Neural progenitor cell (in vitro differentiated cells): Measurements from ENCODE around the gene TXNDC11. TPM values are rescaled to one million over a fixed set of nuclear protein-coding genes. Genes with fewer than 3 reads are reported as not detected.

ENCODE experiments used
- DNase-seq: peaks from one replicate; pipeline ENCODE4 v3.0.0-alpha.2; 2016; ENCODE audit warnings: low spot score
- H2AFZ ChIP-seq: fragments of 200-600 bp; sonication (generic); replicated peaks from 2 replicates; pipeline ENCODE4 v1.6.1; 2016; ENCODE audit warnings: antibody characterized with exemption
- H3F3A ChIP-seq: fragments of 200-600 bp; sonication (generic); 2 replicates; pipeline ENCODE4 v1.6.1; 2016; ENCODE audit warnings: antibody characterized with exemption, low read depth
- H3K27ac ChIP-seq: fragments of 200-600 bp; sonication (generic); 2 replicates; pipeline ENCODE4 v1.5.1; 2016; ENCODE audit warnings: mild to moderate bottlenecking
- H3K27me3 ChIP-seq: fragments of 200-600 bp; sonication (generic); 2 replicates; pipeline ENCODE4 v1.6.1; 2016; ENCODE audit warnings: mild to moderate bottlenecking, moderate library complexity
- H3K36me3 ChIP-seq: fragments of 200-600 bp; sonication (generic); 2 replicates; pipeline ENCODE4 v1.5.1; 2016
- H3K4me1 ChIP-seq: fragments of 200-600 bp; sonication (generic); 2 replicates; pipeline ENCODE4 v1.6.1; 2016; ENCODE audit warnings: mixed run types
- H3K4me2 ChIP-seq: fragments of 200-600 bp; sonication (generic); 2 replicates; pipeline ENCODE4 v1.6.1; 2016
- H3K4me3 ChIP-seq: fragments of 200-600 bp; sonication (generic); 2 replicates; pipeline ENCODE4 v1.5.1; 2016
- H3K79me2 ChIP-seq: fragments of 200-600 bp; sonication (generic); 2 replicates; pipeline ENCODE4 v1.6.1; 2016; ENCODE audit warnings: low read depth
- H3K9ac ChIP-seq: fragments of 200-600 bp; sonication (generic); 2 replicates; pipeline ENCODE4 v1.6.1; 2016
- H3K9me3 ChIP-seq: fragments of 200-600 bp; sonication (generic); 2 replicates; pipeline ENCODE4 v1.5.1; 2016; ENCODE audit warnings: low read depth
- H4K20me1 ChIP-seq: fragments of 200-600 bp; sonication (generic); 2 replicates; pipeline ENCODE4 v1.6.1; 2016; ENCODE audit warnings: low read depth
- H3K27ac Mint-ChIP-seq: 3 replicates; pipeline ENCODE4 v1.8.0; 2021; ENCODE audit warnings: mixed read lengths
- H3K27me3 Mint-ChIP-seq: 2 replicates; pipeline ENCODE4 v1.8.0; 2022; ENCODE audit warnings: low read depth, mild to moderate bottlenecking, inconsistent platforms, moderate library complexity, mixed read lengths; ENCODE audit not compliant: insufficient read depth
- H3K36me3 Mint-ChIP-seq: 3 replicates; pipeline ENCODE4 v1.8.0; 2021; ENCODE audit warnings: mixed read lengths
- H3K4me1 Mint-ChIP-seq: 3 replicates; pipeline ENCODE4 v1.8.0; 2021; ENCODE audit warnings: mixed read lengths
- H3K4me3 Mint-ChIP-seq: 3 replicates; pipeline ENCODE4 v1.8.0; 2021; ENCODE audit warnings: mild to moderate bottlenecking, moderate library complexity, mixed read lengths
- H3K9me3 Mint-ChIP-seq: 3 replicates; pipeline ENCODE4 v1.8.0; 2020; ENCODE audit warnings: mixed read lengths
- EZH2 ChIP-seq: fragments of 200-600 bp; sonication (generic); IDR thresholded peaks from 2 replicates; pipeline ENCODE4 v1.6.1; 2017; ENCODE audit warnings: antibody characterized with exemption, mild to moderate bottlenecking, moderate library complexity
- EZH2phosphoT487 ChIP-seq: fragments of 200-600 bp; sonication (generic); IDR thresholded peaks from 2 replicates; pipeline ENCODE4 v1.6.1; 2017; ENCODE audit warnings: antibody characterized with exemption
- total RNA-seq: library from RNA; depleted of rRNA; stranded (reverse); fragments of >200 nt; gene quantifications from 2 replicates; pipeline ENCODE4 v1.2.3, GENCODE V29; 2015; ENCODE audit warnings: low replicate concordance
- TF ChIP-seq, protein P1 (sequence below): fragments of 200-600 bp; sonication (generic); IDR thresholded peaks from 2 replicates; pipeline ENCODE4 v1.5.1; 2017; ENCODE audit warnings: antibody characterized with exemption, mild to moderate bottlenecking

TXNDC11 gene
- total RNA-seq, 1 donor from 2014 or later = 7.4 TPM

DNA sequence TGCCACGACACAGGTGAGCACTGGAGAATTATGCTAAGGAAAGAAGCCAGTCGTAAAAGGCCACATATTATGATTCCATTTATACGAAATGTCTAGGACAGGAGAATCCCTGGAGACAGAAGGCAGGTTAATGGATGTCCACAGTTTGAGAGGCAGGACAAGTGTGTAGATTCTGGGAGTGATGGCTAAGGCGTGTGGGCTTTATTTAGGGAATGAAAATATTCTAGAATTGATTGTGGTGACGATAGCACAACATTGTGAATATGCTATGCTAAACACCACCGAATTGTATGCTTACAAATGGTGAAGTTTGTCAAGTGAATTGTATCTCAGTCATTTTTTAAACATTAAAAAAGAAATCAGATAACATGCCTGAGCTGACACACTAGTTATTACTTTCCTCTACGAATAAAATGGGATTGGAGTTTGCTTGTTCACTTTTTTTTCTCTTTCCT lies 5.3 kb upstream of the TXNDC11 start:
- Histone ChIP-seq H3K4me1 (no peaks in the 10 kb centered on the region), H3K79me2 (no peaks in the 10 kb centered on the region), H3F3A (peaks cover 15% of the 10 kb centered on the region), H3K27ac (peak overlapping the region; percentile 1), H3K27me3 (no peaks in the 10 kb centered on the region), H3K36me3 (peaks cover 16% of the 10 kb centered on the region), H3K9me3 (no peaks in the 10 kb centered on the region), H3K4me2 (no peak overlapping the region), H3K4me3 (no peak overlapping the region), H3K9ac (no peak overlapping the region), H4K20me1 (no peaks in the 10 kb centered on the region), H2AFZ (no peak overlapping the region)
- no peak for DNase-seq
- Mint-ChIP-seq H3K36me3 (peaks cover 14% of the 10 kb centered on the region), H3K9me3 (no peaks in the 10 kb centered on the region), H3K4me1 (peaks cover 2% of the 10 kb centered on the region), H3K4me3 (no peak overlapping the region), H3K27ac (no peak overlapping the region), H3K27me3 (peaks cover 2% of the 10 kb centered on the region)
- TF ChIP-seq EZH2phosphoT487 (no peak), EZH2 (no peak)
- TF ChIP-seq, protein P1, sequence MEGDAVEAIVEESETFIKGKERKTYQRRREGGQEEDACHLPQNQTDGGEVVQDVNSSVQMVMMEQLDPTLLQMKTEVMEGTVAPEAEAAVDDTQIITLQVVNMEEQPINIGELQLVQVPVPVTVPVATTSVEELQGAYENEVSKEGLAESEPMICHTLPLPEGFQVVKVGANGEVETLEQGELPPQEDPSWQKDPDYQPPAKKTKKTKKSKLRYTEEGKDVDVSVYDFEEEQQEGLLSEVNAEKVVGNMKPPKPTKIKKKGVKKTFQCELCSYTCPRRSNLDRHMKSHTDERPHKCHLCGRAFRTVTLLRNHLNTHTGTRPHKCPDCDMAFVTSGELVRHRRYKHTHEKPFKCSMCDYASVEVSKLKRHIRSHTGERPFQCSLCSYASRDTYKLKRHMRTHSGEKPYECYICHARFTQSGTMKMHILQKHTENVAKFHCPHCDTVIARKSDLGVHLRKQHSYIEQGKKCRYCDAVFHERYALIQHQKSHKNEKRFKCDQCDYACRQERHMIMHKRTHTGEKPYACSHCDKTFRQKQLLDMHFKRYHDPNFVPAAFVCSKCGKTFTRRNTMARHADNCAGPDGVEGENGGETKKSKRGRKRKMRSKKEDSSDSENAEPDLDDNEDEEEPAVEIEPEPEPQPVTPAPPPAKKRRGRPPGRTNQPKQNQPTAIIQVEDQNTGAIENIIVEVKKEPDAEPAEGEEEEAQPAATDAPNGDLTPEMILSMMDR = no peak

DNA sequence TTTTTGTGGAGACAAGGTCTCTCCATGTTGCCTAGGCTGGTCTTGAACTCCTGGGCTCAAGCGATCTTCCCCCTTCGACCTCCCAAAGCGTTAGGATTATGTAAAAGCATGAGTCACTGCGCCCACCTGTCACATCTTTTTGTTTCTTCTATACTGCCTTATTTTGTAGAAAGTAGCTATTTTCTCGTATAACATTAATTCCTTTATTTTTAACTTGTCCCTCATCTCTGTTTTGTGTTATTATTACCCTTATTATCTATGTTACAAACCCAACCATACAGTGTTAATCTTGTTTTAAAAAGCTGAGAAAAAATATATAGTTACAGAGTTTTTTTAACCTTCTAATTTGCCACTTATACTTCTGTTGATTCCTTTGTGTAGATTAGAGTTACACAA lies 1.4 kb upstream of the TXNDC11 start:
- Histone ChIP-seq H3K27me3 (no peaks in the 10 kb centered on the region), H2AFZ (no peak overlapping the region), H3K9ac (no peak overlapping the region), H3K27ac (no peak overlapping the region), H3K9me3 (no peaks in the 10 kb centered on the region), H3K4me1 (peaks cover 6% of the 10 kb centered on the region), H3F3A (peaks cover 12% of the 10 kb centered on the region), H3K36me3 (no peaks in the 10 kb centered on the region), H3K79me2 (peaks cover 26% of the 10 kb centered on the region), H3K4me2 (no peak overlapping the region), H3K4me3 (no peak overlapping the region), H4K20me1 (peaks cover 21% of the 10 kb centered on the region)
- H3K4me3 Mint-ChIP-seq = peak overlapping the region; percentile 87
- peaks cover 2% of the 10 kb centered on the region for H3K27me3 Mint-ChIP-seq
- no peak for DNase-seq
- H3K36me3 Mint-ChIP-seq = no peaks in the 10 kb centered on the region
- peaks cover 19% of the 10 kb centered on the region for H3K4me1 Mint-ChIP-seq
- no peaks in the 10 kb centered on the region for H3K9me3 Mint-ChIP-seq
- H3K27ac Mint-ChIP-seq = no peak overlapping the region
- TF ChIP-seq, protein P1 = no peak
- TF ChIP-seq EZH2phosphoT487 (no peak), EZH2 (no peak)

DNA sequence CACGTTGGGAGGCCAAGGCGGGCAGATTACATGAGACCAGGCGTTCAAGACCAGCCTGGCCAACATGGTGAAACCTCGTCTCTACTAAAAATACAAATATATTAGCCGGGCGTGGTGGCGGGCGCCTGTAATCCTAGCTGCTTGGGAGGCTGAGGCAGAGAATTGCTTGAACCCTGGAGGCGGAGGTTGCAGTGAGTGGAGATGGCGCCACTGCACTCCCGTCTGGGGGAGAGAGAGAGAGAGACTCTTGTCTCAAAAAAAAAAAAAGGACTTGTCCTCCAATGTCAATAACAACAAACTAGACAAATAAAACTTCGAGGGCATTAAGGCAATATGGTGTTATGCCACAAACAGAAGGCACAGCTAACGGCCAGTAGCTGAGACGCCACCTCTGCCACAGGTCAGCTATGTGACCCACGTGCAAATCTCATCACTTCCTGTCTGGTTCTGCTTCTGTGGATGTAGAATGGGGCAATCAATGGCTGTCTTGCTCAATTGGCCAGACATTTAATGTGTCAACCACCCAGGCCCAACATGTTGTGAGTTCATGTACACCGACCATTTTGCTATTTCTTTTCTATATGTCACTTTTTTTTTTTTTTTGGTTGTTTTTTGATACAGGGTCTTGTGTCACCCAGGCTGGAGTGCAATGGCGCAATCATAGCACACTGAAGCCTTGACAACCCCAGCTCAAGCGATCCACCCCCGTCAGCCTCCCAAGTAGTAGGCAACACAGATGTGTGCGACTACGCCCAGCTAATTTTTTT lies 834 bp upstream of the TXNDC11 start:
- peak overlapping the region; percentile 27 for H3K27ac Mint-ChIP-seq
- H4K20me1 ChIP-seq = peaks cover 21% of the 10 kb centered on the region
- H3K27me3 Mint-ChIP-seq = peaks cover 2% of the 10 kb centered on the region
- peaks cover 19% of the 10 kb centered on the region for H3K4me1 Mint-ChIP-seq
- DNase-seq = no peak
- no peaks in the 10 kb centered on the region for H3K9me3 ChIP-seq
- H3K4me3 Mint-ChIP-seq = peak overlapping the region; percentile 87
- no peaks in the 10 kb centered on the region for H3K27me3 ChIP-seq
- peak overlapping the region; percentile 88 for H3K4me3 ChIP-seq
- peaks cover under 1% of the 10 kb centered on the region for H3K36me3 Mint-ChIP-seq
- H2AFZ ChIP-seq = peak overlapping the region; percentile 91
- no peaks in the 10 kb centered on the region for H3K36me3 ChIP-seq
- H3F3A ChIP-seq = peaks cover 12% of the 10 kb centered on the region
- H3K4me1 ChIP-seq = peaks cover 6% of the 10 kb centered on the region
- peak overlapping the region; percentile 85 for H3K4me2 ChIP-seq
- H3K79me2 ChIP-seq = peaks cover 28% of the 10 kb centered on the region
- H3K27ac ChIP-seq = no peak overlapping the region
- no peaks in the 10 kb centered on the region for H3K9me3 Mint-ChIP-seq
- TF ChIP-seq, protein P1 = no peak
- no peak for TF ChIP-seq EZH2phosphoT487
- TF ChIP-seq EZH2 = no peak
- no peak overlapping the region for H3K9ac ChIP-seq
